NT2/D1 (cell line): ENCODE results near the gene CHD1.

Source experiments
- DNase-seq: peaks from one replicate; pipeline ENCODE4 v3.0.0-alpha.2; 2011; ENCODE audit warnings: low read depth, low spot score
- H3K27me3 ChIP-seq: 2 replicates; pipeline ENCODE4 v1.6.0; 2011; ENCODE audit warnings: mild to moderate bottlenecking; ENCODE audit not compliant: insufficient read length, insufficient read depth
- H3K36me3 ChIP-seq: 2 replicates; pipeline ENCODE4 v1.6.1; 2011; ENCODE audit warnings: mild to moderate bottlenecking, low read length, mixed read lengths; ENCODE audit not compliant: insufficient read depth, insufficient read length
- H3K4me1 ChIP-seq: 2 replicates; pipeline ENCODE4 v1.5.1; 2011; ENCODE audit not compliant: insufficient read depth, insufficient read length
- H3K4me3 ChIP-seq: 2 replicates; pipeline ENCODE4 v1.5.1; 2011; ENCODE audit warnings: low read depth; ENCODE audit not compliant: insufficient read length
- H3K9ac ChIP-seq: 2 replicates; pipeline ENCODE4 v1.6.0; 2011; ENCODE audit warnings: low read depth; ENCODE audit not compliant: insufficient read length
- H3K9me3 ChIP-seq: 2 replicates; pipeline ENCODE4 v1.5.1; 2011; ENCODE audit warnings: mild to moderate bottlenecking, low read length; ENCODE audit not compliant: insufficient read depth
- SUZ12 ChIP-seq: IDR thresholded peaks from 2 replicates; pipeline ENCODE4 v1.6.1; 2011; ENCODE audit not compliant: insufficient read length, insufficient read depth; ENCODE audit errors: extremely low read depth
- YY1 ChIP-seq: IDR thresholded peaks from 2 replicates; pipeline ENCODE4 v1.6.1; 2011; ENCODE audit not compliant: insufficient read length, insufficient read depth
- ZNF274 ChIP-seq: IDR thresholded peaks from 2 replicates; pipeline ENCODE4 v1.6.1; 2011; ENCODE audit warnings: mild to moderate bottlenecking, low read depth, low read length

Gene CHD1

DNA sequence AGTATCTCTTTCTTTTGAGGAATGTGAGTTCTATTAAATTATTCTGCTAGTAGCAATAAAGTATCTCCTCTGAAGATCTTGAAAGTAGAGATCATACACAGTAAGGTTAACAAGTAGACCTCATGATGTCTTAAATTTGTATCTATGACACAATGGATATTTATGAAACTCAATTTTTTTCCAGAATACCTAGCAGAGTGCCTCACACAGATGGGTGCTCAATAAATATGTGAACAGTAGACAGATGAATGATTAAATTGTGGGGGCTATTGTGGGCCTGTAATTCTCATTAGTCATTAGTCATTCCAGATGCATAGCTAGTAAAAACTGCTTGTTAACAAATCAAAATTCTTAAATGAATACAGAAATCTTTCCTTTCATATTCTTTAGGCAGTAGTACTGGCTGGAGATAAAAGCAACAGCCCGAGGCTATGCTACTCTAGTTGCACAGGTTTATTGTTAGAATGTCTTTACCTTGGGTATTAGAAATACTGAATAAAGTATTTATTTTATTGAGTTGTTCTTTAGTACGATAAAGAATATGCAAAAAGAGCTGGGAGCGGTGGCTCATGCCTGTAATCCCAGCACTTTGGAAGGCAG is 22.0 kb downstream of the CHD1 start:
- DNase-seq, result no peak
- Histone ChIP-seq H3K9me3 (no peaks in the 10 kb centered on the region), H3K27me3 (no peaks in the 10 kb centered on the region), H3K36me3 (peaks cover 33% of the 10 kb centered on the region), H3K9ac (no peak overlapping the region), H3K4me1 (no peaks in the 10 kb centered on the region), H3K4me3 (no peak overlapping the region)
- TF ChIP-seq ZNF274 (no peak), YY1 (no peak), SUZ12 (no peak)

- Histone ChIP-seq H3K4me3 (no peak overlapping the region), H3K9me3 (no peaks in the 10 kb centered on the region), H3K36me3 (peaks cover 34% of the 10 kb centered on the region), H3K4me1 (no peaks in the 10 kb centered on the region), H3K9ac (no peak overlapping the region), H3K27me3 (no peaks in the 10 kb centered on the region)
- TF ChIP-seq YY1 (no peak), ZNF274 (no peak), SUZ12 (no peak)
- DNase-seq, result no peak
Measured at GRCh38 chr5:98905857-98906688, 22.7 kb downstream of the CHD1 start.

DNA sequence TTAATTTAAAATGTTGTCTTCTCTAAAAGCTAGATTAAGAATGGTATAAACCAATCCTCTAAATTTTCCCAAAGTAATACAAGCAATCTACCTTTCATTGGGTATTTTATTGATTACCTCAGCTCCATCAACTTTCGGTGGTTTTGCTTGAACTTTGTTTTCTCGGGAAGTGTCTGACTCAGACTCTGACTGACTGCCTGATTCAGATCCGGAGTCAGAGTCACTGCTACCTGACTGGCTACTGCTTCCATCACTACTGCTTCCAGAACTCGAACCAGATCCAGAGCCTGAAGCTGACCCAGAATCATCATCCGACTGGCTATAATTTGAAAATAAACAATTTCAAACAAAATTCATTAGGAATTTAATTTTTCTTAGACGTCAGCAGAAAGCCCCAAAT is 24.0 kb downstream of the CHD1 start:
- Histone ChIP-seq H3K4me3 (no peak overlapping the region), H3K4me1 (no peaks in the 10 kb centered on the region), H3K9ac (no peak overlapping the region), H3K36me3 (peaks cover 46% of the 10 kb centered on the region), H3K27me3 (no peaks in the 10 kb centered on the region), H3K9me3 (no peaks in the 10 kb centered on the region)
- DNase-seq, result no peak
- TF ChIP-seq ZNF274, result no peak
- TF ChIP-seq SUZ12, result no peak
- no peak for TF ChIP-seq YY1

DNA sequence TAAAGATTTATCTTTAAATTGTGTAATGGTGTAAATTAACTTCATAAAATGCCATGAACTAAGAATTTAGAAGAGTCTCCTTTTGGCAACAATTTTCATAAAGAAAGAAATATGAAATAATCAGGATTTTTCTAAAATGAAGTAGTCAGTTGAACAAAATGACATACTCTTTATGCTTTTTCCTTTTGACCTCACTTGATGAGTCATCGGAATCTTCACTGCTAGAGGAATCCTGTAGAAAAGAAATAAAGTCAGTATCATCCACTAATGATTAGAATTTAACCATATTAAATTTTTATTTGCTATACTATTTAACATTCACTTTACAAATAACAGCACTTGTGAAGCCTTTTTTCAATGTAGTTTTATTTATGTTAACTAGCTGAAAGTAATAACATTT is 26.1 kb downstream of the CHD1 start:
- TF ChIP-seq ZNF274, result no peak
- no peak for TF ChIP-seq SUZ12
- no peak for TF ChIP-seq YY1
- DNase-seq, result no peak
- Histone ChIP-seq H3K36me3 (peaks cover 65% of the 10 kb centered on the region), H3K4me1 (no peaks in the 10 kb centered on the region), H3K9me3 (no peaks in the 10 kb centered on the region), H3K27me3 (no peaks in the 10 kb centered on the region), H3K4me3 (no peak overlapping the region), H3K9ac (no peak overlapping the region)

- Histone ChIP-seq H3K9me3 (no peaks in the 10 kb centered on the region), H3K27me3 (no peaks in the 10 kb centered on the region), H3K36me3 (peaks cover 89% of the 10 kb centered on the region), H3K4me3 (no peak overlapping the region), H3K4me1 (no peaks in the 10 kb centered on the region), H3K9ac (no peak overlapping the region)
- TF ChIP-seq ZNF274, result no peak
- TF ChIP-seq SUZ12, result no peak
- no peak for TF ChIP-seq YY1
- DNase-seq, result no peak
Measured at GRCh38 chr5:98899456-98899855, 29.4 kb downstream of the CHD1 start.

DNA sequence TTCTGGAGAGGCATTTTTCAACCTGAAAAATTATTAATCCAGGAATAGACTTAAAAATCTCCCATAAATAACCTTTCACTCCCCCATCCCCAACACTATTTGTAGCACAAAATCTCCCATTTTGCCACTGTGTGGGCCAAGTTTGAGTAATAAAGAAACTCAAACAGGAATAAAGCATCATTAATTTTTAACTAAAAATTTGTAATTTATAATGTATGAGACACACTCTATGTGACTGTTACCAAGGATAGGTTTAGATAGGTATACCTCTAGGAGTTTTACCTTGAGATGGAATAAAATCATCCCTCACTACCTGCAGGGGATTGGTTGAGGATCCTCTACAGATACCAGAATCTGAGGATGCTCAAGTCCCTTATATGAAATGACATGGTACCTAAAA is 30.1 kb downstream of the CHD1 start:
- Histone ChIP-seq H3K9ac (no peak overlapping the region), H3K4me3 (no peak overlapping the region), H3K9me3 (no peaks in the 10 kb centered on the region), H3K27me3 (no peaks in the 10 kb centered on the region), H3K4me1 (no peaks in the 10 kb centered on the region), H3K36me3 (peaks cover 89% of the 10 kb centered on the region)
- TF ChIP-seq ZNF274 (no peak), SUZ12 (no peak), YY1 (no peak)
- no peak for DNase-seq

- Histone ChIP-seq H3K36me3 (peaks cover 70% of the 10 kb centered on the region), H3K4me3 (no peak overlapping the region), H3K9ac (no peak overlapping the region), H3K4me1 (no peaks in the 10 kb centered on the region), H3K9me3 (no peaks in the 10 kb centered on the region), H3K27me3 (no peaks in the 10 kb centered on the region)
- DNase-seq, result no peak
- TF ChIP-seq ZNF274 (no peak), SUZ12 (no peak), YY1 (no peak)
Measured at GRCh38 chr5:98891591-98891990, 37.2 kb downstream of the CHD1 start.

DNA sequence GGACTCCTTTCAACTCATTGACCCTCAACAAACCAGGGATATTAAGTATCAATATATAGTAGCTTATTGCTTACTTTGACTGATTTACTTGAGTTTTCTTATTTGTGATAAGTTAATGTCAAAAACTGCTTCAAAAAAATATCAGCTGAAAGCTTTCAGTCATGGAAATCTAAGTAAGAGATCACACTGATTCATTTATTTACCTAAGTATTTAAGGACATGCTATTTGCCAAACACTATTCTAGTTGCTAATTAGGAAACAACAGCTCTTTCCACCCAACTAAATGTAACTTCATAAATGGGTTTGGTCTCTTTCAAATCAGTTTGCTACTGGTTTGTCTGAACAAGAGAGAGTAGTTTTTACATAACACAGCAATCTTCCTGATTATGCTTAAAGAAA is 48.2 kb downstream of the CHD1 start:
- Histone ChIP-seq H3K27me3 (no peaks in the 10 kb centered on the region), H3K36me3 (peaks cover 67% of the 10 kb centered on the region), H3K4me1 (no peaks in the 10 kb centered on the region), H3K4me3 (no peak overlapping the region), H3K9ac (no peak overlapping the region), H3K9me3 (no peaks in the 10 kb centered on the region)
- DNase-seq, result no peak
- TF ChIP-seq YY1 (no peak), SUZ12 (no peak), ZNF274 (no peak)
